ENCODE measurements around the gene PLAGL1.

- no peak for TF ChIP-seq ATF3 (IDR thresholded peaks at IDR 0.05)
- no peak for TF ChIP-seq CTCF (IDR thresholded peaks at IDR 0.05; ENCODE audit: low read depth, low read length, missing input control)
- TF ChIP-seq TAF1 (conservative IDR thresholded peaks at IDR 0.05): no peak
- TF ChIP-seq EGR1 (IDR thresholded peaks at IDR 0.05; ENCODE audit: low read depth in 2 of 2): no peak
- TF ChIP-seq SP1 (IDR thresholded peaks at IDR 0.05): no peak
- TF ChIP-seq GABPA (IDR thresholded peaks at IDR 0.05 in 1 of 2, conservative IDR thresholded peaks at IDR 0.05 in 1 of 2): no peak
- TF ChIP-seq RAD21 (IDR thresholded peaks at IDR 0.05): no peak
- no peak for TF ChIP-seq FOXA1 (IDR thresholded peaks at IDR 0.05)
- no peak for TF ChIP-seq ZBTB33 (IDR thresholded peaks at IDR 0.05)
- no peak for TF ChIP-seq REST (IDR thresholded peaks at IDR 0.05)
- TF ChIP-seq RXRA (IDR thresholded peaks at IDR 0.05): no peak
- TF ChIP-seq MAX (IDR thresholded peaks at IDR 0.05): no peak
Observed at GRCh38 chr6:143958839-143959399, 49.1 kb downstream of the PLAGL1 start.
